Esophagus muscularis mucosa (tissue), 4 donors: ENCODE data around the gene MRTFB. TPM values are rescaled to one million over a fixed set of nuclear protein-coding genes. Genes with fewer than 3 reads are reported as not detected.

Experiments
- DNase-seq: peaks from one replicate; pipeline ENCODE4 v3.0.0-alpha.2; 2017; ENCODE audit errors: extremely low spot score
- H3K27ac ChIP-seq, 4 donors: fragments of 200-600 bp; sonication (generic); replicated peaks in 1 of 4; 1 replicate in 3 of 4; 2 replicates in 1 of 4; pipeline ENCODE4 v1.5.1; 2016 to 2019; ENCODE audit warnings: mild to moderate bottlenecking in 1 of 4
- H3K27me3 ChIP-seq, 4 donors: fragments of 200-600 bp; sonication (generic); one replicate each; pipeline versions ENCODE4 v1.5.1 to v1.6.0; 2016 to 2019
- H3K36me3 ChIP-seq, 4 donors: fragments of 200-600 bp; sonication (generic); one replicate each; pipeline ENCODE4 v1.5.1; 2016 to 2019
- H3K4me1 ChIP-seq, 4 donors: fragments of 200-600 bp; sonication (generic); one replicate each; pipeline ENCODE4 v1.5.1; 2016 to 2019
- H3K4me3 ChIP-seq, 4 donors: fragments of 200-600 bp; sonication (generic); 1 replicate in 2 of 4; 2 replicates in 2 of 4; pipeline ENCODE4 v1.5.1; 2016 to 2019; ENCODE audit warnings: mild to moderate bottlenecking in 4 of 4, moderate library complexity in 1 of 4
- H3K9me3 ChIP-seq, 4 donors: fragments of 200-600 bp; sonication (generic); 1 replicate in 3 of 4; 2 replicates in 1 of 4; pipeline ENCODE4 v1.5.1; 2016 to 2019
- CTCF ChIP-seq, 3 experiments: fragments of 200-600 bp in 2 of 3; fragments of 450-650 bp in 1 of 3; sonication (generic) in 2 of 3; IDR thresholded peaks; one replicate each; pipeline ENCODE4 v1.5.1; 2017 to 2019; ENCODE audit warnings: antibody characterized with exemption in 3 of 3, mild to moderate bottlenecking in 2 of 3, moderate library complexity in 1 of 3
- EP300 ChIP-seq: sonication (generic); formaldehyde crosslinking; IDR thresholded peaks from one replicate; pipeline ENCODE4 v1.6.1; 2017; ENCODE audit warnings: antibody characterized with exemption
- POLR2A ChIP-seq: fragments of 450-650 bp; IDR thresholded peaks from one replicate; pipeline ENCODE4 v1.6.1; 2017; ENCODE audit warnings: antibody characterized with exemption, moderate library complexity, mild to moderate bottlenecking, low read depth
- POLR2AphosphoS5 ChIP-seq, 2 donors: sonication (generic); formaldehyde crosslinking; IDR thresholded peaks; one replicate each; pipeline ENCODE4 v1.6.1; 2017; ENCODE audit warnings: antibody characterized with exemption in 2 of 2
- WGBS: methylation state at CpG from one replicate; pipeline ENCODE4 v1.1.5; 2018; 5-methylcytosine and 5-hydroxymethylcytosine counted together
- intact Hi-C: fragments of 100-400 bp; cut with DNase I; formaldehyde crosslinking; loops from one replicate; pipeline ENCODE4 v1.15.1; 2023
- total RNA-seq, 4 donors: library from RNA; depleted of rRNA; stranded (reverse); fragments of >200 nt; gene quantifications; one replicate each; pipeline versions ENCODE4 v1.1.0 to v1.2.1, GENCODE V29; 2016

The MRTFB gene
- total RNA-seq, 4 donors from 2014 or later = 36.3 to 63.6 (median 48.2) TPM

DNA sequence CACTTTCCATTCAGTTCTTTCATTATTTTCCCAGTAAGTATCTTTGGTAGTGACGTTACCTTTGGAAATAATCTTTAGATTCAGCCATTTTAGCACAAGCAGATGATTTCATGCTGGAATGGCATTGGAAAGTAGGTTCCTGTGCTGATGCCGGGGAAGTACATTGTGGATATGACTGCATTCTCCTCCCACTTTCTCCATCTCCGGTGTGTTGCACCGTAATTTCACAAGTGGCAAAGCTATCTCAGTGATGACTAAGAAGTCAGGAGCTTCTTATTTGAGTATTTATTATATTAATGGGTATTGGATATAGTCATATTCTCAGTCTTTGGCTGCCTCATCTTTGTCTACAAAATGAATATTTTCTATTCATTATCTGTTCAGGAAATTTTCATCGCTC, 69.8 kb downstream of the MRTFB start:
- H3K9me3 ChIP-seq = peaks cover 0 to 3% (median 0%) of the 10 kb centered on the region in 4 donors
- intact Hi-C loops = no loop called here
- TF ChIP-seq EP300 (no peak), CTCF (IDR thresholded peaks at IDR 0.05) (no peak), POLR2AphosphoS5 (IDR thresholded peaks at IDR 0.05) (no peak), POLR2A (no peak)
- WGBS = 92% methylated on average over 5 of the region's 5 CpGs
- H3K4me3 ChIP-seq = peak overlapping the region in 1 of 4 donors; percentile 6
- no peak overlapping the region for H3K27ac ChIP-seq
- H3K4me1 ChIP-seq = peaks cover under 1 to 32% (median 13%) of the 10 kb centered on the region in 4 donors
- peaks cover 0 to 15% (median 0%) of the 10 kb centered on the region in 4 donors for H3K36me3 ChIP-seq
- H3K27me3 ChIP-seq = no peaks in the 10 kb centered on the region
- DNase-seq = no peak

- no peaks in the 10 kb centered on the region for H3K27me3 ChIP-seq
- DNase-seq = no peak
- peaks cover 0 to 8% (median 0%) of the 10 kb centered on the region in 4 donors for H3K36me3 ChIP-seq
- intact Hi-C loops = no loop called here
- TF ChIP-seq CTCF (IDR thresholded peaks at IDR 0.05) = no peak
- no peak for TF ChIP-seq POLR2AphosphoS5 (IDR thresholded peaks at IDR 0.05)
- no peak for TF ChIP-seq POLR2A
- TF ChIP-seq EP300 = no peak
- no peak overlapping the region for H3K27ac ChIP-seq
- H3K9me3 ChIP-seq = no peaks in the 10 kb centered on the region
- peaks cover 10 to 42% (median 28%) of the 10 kb centered on the region in 4 donors for H3K4me1 ChIP-seq
- H3K4me3 ChIP-seq = no peak overlapping the region
Observed at GRCh38 chr16:14146445-14146844, 75.3 kb downstream of the MRTFB start.

DNA sequence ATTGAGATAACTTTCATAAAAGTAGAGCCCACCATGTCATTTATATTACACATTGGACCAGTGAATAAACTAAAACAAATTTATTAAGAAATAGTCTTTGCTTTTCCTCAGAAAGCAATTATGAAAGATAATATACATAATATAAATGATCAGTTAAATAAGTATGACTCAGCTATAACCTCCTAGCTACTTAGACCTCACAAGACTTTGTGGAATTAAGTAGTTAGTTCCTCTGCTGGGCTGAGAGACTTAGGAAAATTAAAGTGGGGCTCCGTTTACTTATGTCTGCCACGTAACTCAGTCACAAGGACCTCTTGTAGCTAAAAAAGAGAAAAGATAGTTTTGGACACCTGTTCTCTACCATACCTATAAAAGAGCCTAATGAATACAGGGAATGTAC, 76.9 kb downstream of the MRTFB start:
- intact Hi-C loops = no loop called here
- H3K4me1 ChIP-seq = peaks cover 20 to 48% (median 37%) of the 10 kb centered on the region in 4 donors
- H3K27ac ChIP-seq = no peak overlapping the region
- 89% methylated on average over 2 of the region's 2 CpGs for WGBS
- peaks cover 0 to under 1% (median 0%) of the 10 kb centered on the region in 4 donors for H3K36me3 ChIP-seq
- no peak overlapping the region for H3K4me3 ChIP-seq
- H3K27me3 ChIP-seq = no peaks in the 10 kb centered on the region
- TF ChIP-seq POLR2AphosphoS5 (IDR thresholded peaks at IDR 0.05) (no peak), CTCF (IDR thresholded peaks at IDR 0.05) (no peak), EP300 (no peak), POLR2A (no peak)
- DNase-seq = no peak
- H3K9me3 ChIP-seq = no peaks in the 10 kb centered on the region

GRCh38 chr16:14148569-14148968, 77.5 kb downstream of the MRTFB start:
- no peak overlapping the region for H3K4me3 ChIP-seq
- DNase-seq = no peak
- intact Hi-C loops = no loop called here
- WGBS = 88% methylated on average over 8 of the region's 8 CpGs
- H3K27me3 ChIP-seq = no peaks in the 10 kb centered on the region
- peaks cover 20 to 53% (median 40%) of the 10 kb centered on the region in 4 donors for H3K4me1 ChIP-seq
- no peaks in the 10 kb centered on the region for H3K9me3 ChIP-seq
- TF ChIP-seq POLR2AphosphoS5 (IDR thresholded peaks at IDR 0.05) = no peak
- no peak for TF ChIP-seq CTCF (IDR thresholded peaks at IDR 0.05)
- no peak for TF ChIP-seq POLR2A
- TF ChIP-seq EP300 = no peak
- no peak overlapping the region for H3K27ac ChIP-seq
- H3K36me3 ChIP-seq = no peaks in the 10 kb centered on the region

DNA sequence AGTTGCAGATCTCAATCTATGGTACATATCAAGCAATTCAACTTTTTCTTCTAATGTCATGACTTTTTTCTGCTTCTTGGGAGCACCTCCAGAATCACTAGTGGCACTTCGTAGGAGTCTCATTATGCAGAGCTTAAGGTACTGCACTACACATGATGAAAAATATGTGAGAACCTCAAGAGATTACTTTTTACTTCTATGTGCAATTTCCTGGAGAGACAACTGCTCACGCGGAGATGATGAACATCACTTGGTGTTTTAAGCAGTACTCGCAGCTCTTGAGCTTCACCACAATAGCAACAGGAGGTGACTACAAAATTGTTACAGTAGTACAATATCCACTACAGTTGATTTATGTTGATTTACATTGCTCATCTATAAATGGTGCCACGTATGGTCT, 79.7 kb downstream of the MRTFB start:
- Histone ChIP-seq H3K27ac (peak overlapping the region in 1 of 4 donors; percentile 63), H3K9me3 (no peaks in the 10 kb centered on the region), H3K36me3 (no peaks in the 10 kb centered on the region), H3K27me3 (no peaks in the 10 kb centered on the region), H3K4me3 (no peak overlapping the region), H3K4me1 (peaks cover 23 to 58% (median 42%) of the 10 kb centered on the region in 4 donors)
- DNase-seq = no peak
- 94% methylated on average over 5 of the region's 5 CpGs for WGBS
- intact Hi-C loops = no loop called here
- TF ChIP-seq CTCF (IDR thresholded peaks at IDR 0.05) (no peak), POLR2AphosphoS5 (IDR thresholded peaks at IDR 0.05) (no peak), EP300 (no peak)
